Keratinocyte (primary cell): ENCODE measurements around the gene ZNF32.

Experiments
- CTCF ChIP-seq, 3 experiments: IDR thresholded peaks in 1 of 3; conservative IDR thresholded peaks in 1 of 3; optimal IDR thresholded peaks in 1 of 3; 2 replicates in 2 of 3; 3 replicates in 1 of 3; pipeline versions ENCODE3 to v1.5.1; 2011; ENCODE audit warnings: low read length in 3 of 3, mild to moderate bottlenecking in 3 of 3, moderate library complexity in 2 of 3, control low read depth in 1 of 3, inconsistent platforms in 1 of 3; ENCODE audit not compliant: insufficient read depth in 2 of 3; ENCODE audit errors: extremely low read depth in 1 of 3
- EZH2 ChIP-seq: IDR thresholded peaks from one replicate; pipeline ENCODE4 v1.6.1; 2012; ENCODE audit warnings: inconsistent platforms, mild to moderate bottlenecking, low read length, moderate library complexity

GRCh38 chr10:43693602-43694001 lies 44.9 kb upstream of the ZNF32 start:
- TF ChIP-seq CTCF (optimal IDR thresholded peaks at IDR 0.05 in 1 of 3, IDR thresholded peaks at IDR 0.05 in 1 of 3, conservative IDR thresholded peaks at IDR 0.05 in 1 of 3; ENCODE audit: extremely low read depth in 1 of 3, insufficient read depth in 2 of 3, low read length in 3 of 3) (no peak), EZH2 (no peak)
